Testis (tissue), 3 donors: ENCODE results near the gene KLRC3. TPM values are rescaled to one million over a fixed set of nuclear protein-coding genes. Genes with fewer than 3 reads are reported as not detected.

Source experiments
- polyA plus RNA-seq: library from polyadenylated mRNA; stranded (reverse); fragments of 350-450 nt; fragmentation: Illumina TruSeq; extraction: RNeasy Lipid Tissue Mini Kit (QIAGEN cat#74804); gene quantifications from one replicate; pipeline ENCODE4 v1.2.3, GENCODE V29; 2014; ENCODE audit warnings: low read depth, low replicate concordance; ENCODE audit not compliant: insufficient read depth
- total RNA-seq, 2 donors: library from RNA; depleted of rRNA; stranded (reverse); fragments of >200 nt; gene quantifications; one replicate each; pipeline ENCODE4 v1.2.3, GENCODE V29; 2016

KLRC3 gene
- total and polyA plus RNA-seq, 3 donors from 2014 or later, result 1.3 TPM; not detected in 2

Other genes starting within 250 kb of the KLRC3 start
- gene OLR1, start 248.5 kb downstream of the KLRC3 start, total RNA-seq, result 1 to 10 TPM in 1 of 2 donors, under 1 TPM in 1; 0.87 to 2.5 TPM
- 5.9 TPM for gene OLR1, start 248.5 kb downstream of the KLRC3 start, polyA plus RNA-seq
- 1 to 10 TPM in 1 of 2 donors, under 1 TPM in 1; 0.74 to 1.2 TPM for gene TMEM52B, start 241.6 kb downstream of the KLRC3 start, total RNA-seq
- gene TMEM52B, start 241.6 kb downstream of the KLRC3 start, polyA plus RNA-seq, result 0.76 TPM
- 10 to 100 TPM; 56.2 to 74.0 TPM for gene GABARAPL1, start 207.7 kb downstream of the KLRC3 start, total RNA-seq
- 67.7 TPM for gene GABARAPL1, start 207.7 kb downstream of the KLRC3 start, polyA plus RNA-seq
- gene KLRD1, start 112.7 kb downstream of the KLRC3 start, total RNA-seq, result under 1 TPM; 0.71 to 0.87 TPM
- 1.6 TPM for gene KLRD1, start 112.7 kb downstream of the KLRC3 start, polyA plus RNA-seq
- 1 to 10 TPM; 1.3 to 2.8 TPM for gene KLRK1, start 30.6 kb downstream of the KLRC3 start, total RNA-seq
- 5.4 TPM for gene KLRK1, start 30.6 kb downstream of the KLRC3 start, polyA plus RNA-seq
- gene KLRC4, start 10.8 kb downstream of the KLRC3 start, total RNA-seq, result not detected
- gene KLRC4, start 10.8 kb downstream of the KLRC3 start, polyA plus RNA-seq, result not detected
- gene KLRC2, start 15.4 kb upstream of the KLRC3 start, total RNA-seq, result under 1 TPM in 1 of 2 donors, not detected in 1; 0.56 TPM
- not detected for gene KLRC2, start 15.4 kb upstream of the KLRC3 start, polyA plus RNA-seq
- 1 to 10 TPM; 1.9 TPM for gene KLRC1, start 32.8 kb upstream of the KLRC3 start, total RNA-seq
- gene KLRC1, start 32.8 kb upstream of the KLRC3 start, polyA plus RNA-seq, result 0.37 TPM
- gene EIF2S3B, start 85.3 kb upstream of the KLRC3 start, total RNA-seq, result 1 to 10 TPM; 2.1 to 3.9 TPM
- gene EIF2S3B, start 85.3 kb upstream of the KLRC3 start, polyA plus RNA-seq, result 4.1 TPM
- 10 to 100 TPM; 16.1 to 16.7 TPM for gene MAGOHB, start 193.0 kb upstream of the KLRC3 start, total RNA-seq
- 20.5 TPM for gene MAGOHB, start 193.0 kb upstream of the KLRC3 start, polyA plus RNA-seq